ENCODE data around the gene WDR38. TPM values are rescaled to one million over a fixed set of nuclear protein-coding genes. Genes with fewer than 3 reads are reported as not detected.

WDR38 gene
- total RNA-seq, 4 donors from 2014 or later, result not detected

DNA sequence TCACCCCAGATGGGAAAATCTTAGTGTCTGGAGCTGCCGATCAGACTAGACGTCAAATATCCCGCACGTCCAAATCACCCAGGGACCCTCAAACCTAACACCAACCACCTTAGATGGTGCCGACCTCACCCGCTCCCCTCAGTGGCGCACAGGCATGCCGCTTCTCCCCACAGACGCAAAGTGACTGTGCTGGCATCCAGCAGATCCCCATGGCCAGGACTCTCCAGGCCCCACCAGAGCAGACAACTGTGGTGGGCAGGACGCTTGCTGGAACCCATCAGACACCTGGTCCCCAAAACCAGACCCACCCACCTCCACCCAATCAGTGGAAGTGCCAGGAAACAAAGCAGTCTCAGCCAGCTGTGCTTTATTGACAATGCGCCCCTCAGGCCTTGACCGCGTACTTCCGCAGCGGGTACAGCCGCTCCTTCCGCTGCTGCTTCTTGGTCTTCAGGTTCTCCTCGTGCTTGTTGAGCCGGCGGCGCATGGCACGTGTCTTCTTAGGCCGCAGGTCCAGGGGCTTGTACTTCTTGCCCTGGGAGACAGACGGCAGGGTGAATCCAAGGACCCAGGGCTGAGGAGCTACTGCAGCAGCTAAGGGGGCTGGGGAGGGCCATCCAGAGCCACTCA is 4.4 kb downstream of the WDR38 start:
- Histone ChIP-seq H3K27me3 (no peaks in the 10 kb centered on the region), H3K9me3 (no peaks in the 10 kb centered on the region), H3K4me3 (no peak overlapping the region), H3K4me1 (peaks cover 14 to 32% (median 28%) of the 10 kb centered on the region in 4 donors), H3K27ac (no peak overlapping the region), H3K36me3 (peaks cover 0 to 32% (median 10%) of the 10 kb centered on the region in 4 donors)
- WGBS, 2 donors (ENCODE audit: low coverage in 1 of 2), result 89% methylated on average over 24 of the region's 24 CpGs; no CpG with 5 or more reads in 1 of the 2 donors
- in situ Hi-C loops (cut with MboI; ENCODE audit: low pct_ligation_motif_present in 1 of 4, low pct_unique_long_range_greater_than_20kb in 1 of 4, low sequenced_read_pairs in 3 of 4), result loop anchor here in 2 of 4 donors (5.0 kb wide), 1 partner anchor 85 kb away; the partner anchor contains the start of gene NR6A1 (in 2 of the 2)
- TF ChIP-seq POLR2A (IDR thresholded peaks at IDR 0.05) (no peak), POLR2AphosphoS5 (IDR thresholded peaks at IDR 0.05) (no peak), EP300 (IDR thresholded peaks at IDR 0.05; ENCODE audit: low read depth) (no peak)
- TF ChIP-seq, protein P1, sequence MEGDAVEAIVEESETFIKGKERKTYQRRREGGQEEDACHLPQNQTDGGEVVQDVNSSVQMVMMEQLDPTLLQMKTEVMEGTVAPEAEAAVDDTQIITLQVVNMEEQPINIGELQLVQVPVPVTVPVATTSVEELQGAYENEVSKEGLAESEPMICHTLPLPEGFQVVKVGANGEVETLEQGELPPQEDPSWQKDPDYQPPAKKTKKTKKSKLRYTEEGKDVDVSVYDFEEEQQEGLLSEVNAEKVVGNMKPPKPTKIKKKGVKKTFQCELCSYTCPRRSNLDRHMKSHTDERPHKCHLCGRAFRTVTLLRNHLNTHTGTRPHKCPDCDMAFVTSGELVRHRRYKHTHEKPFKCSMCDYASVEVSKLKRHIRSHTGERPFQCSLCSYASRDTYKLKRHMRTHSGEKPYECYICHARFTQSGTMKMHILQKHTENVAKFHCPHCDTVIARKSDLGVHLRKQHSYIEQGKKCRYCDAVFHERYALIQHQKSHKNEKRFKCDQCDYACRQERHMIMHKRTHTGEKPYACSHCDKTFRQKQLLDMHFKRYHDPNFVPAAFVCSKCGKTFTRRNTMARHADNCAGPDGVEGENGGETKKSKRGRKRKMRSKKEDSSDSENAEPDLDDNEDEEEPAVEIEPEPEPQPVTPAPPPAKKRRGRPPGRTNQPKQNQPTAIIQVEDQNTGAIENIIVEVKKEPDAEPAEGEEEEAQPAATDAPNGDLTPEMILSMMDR (IDR thresholded peaks at IDR 0.05), result no peak
- no peak for DNase-seq
- intact Hi-C loops (cut with DNase I; ENCODE audit: low total_unique reads), result no loop called here

DNA sequence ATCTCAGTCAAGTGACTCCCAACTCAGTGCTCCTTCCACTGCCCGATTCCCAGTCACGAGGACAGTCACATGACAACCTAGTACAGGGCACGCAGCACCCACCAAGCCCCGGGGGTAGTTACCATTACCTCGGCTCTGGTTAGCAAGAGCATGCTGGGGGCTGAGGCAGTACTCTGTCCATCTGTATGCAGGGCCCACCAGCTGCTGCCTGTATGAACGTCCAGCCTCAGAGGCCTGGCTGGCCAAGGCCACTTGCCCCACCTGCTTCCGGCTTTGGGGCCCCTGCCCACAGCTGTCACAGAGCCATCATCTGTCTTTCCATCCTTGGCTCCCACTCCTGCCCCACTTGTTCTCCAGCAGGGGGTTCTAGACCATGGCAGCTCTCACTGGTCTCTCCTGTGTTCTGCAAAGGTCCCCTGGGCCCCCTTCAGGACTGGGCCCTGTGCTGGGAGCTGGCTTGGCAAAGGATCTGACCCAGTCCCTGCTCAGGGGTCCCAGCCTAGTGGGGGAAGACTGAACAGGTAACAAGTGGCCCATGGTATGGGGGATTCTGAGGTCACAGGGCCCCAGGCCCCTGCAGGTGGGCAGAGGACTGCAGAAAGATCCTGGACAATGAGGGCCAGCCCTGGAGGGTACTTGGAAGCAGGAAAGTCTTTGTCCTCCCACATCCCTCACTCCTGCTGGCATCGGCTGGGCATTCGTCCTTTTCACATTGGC is 5.2 kb downstream of the WDR38 start:
- Histone ChIP-seq H3K4me1 (peaks cover 13 to 27% (median 22%) of the 10 kb centered on the region in 4 donors), H3K36me3 (peaks cover 0 to 32% (median 10%) of the 10 kb centered on the region in 4 donors), H3K9me3 (no peaks in the 10 kb centered on the region), H3K27me3 (no peaks in the 10 kb centered on the region), H3K27ac (no peak overlapping the region), H3K4me3 (no peak overlapping the region)
- 82% methylated on average over 9 of the region's 9 CpGs; no CpG with 5 or more reads in 1 of the 2 donors for WGBS, 2 donors (ENCODE audit: low coverage in 1 of 2)
- in situ Hi-C loops (cut with MboI; ENCODE audit: low pct_ligation_motif_present in 1 of 4, low pct_unique_long_range_greater_than_20kb in 1 of 4, low sequenced_read_pairs in 3 of 4) (loop anchor here in 2 of 4 donors (5.0 kb wide), 1 partner anchor 86 kb away; the partner anchor contains the start of gene NR6A1 (in 2 of the 2)), intact Hi-C loops (cut with DNase I; ENCODE audit: low total_unique reads) (no loop called here)
- TF ChIP-seq, protein P1 (IDR thresholded peaks at IDR 0.05), result no peak
- no peak for TF ChIP-seq EP300 (IDR thresholded peaks at IDR 0.05; ENCODE audit: low read depth)
- TF ChIP-seq POLR2AphosphoS5 (IDR thresholded peaks at IDR 0.05), result no peak
- no peak for TF ChIP-seq POLR2A (IDR thresholded peaks at IDR 0.05)
- no peak for DNase-seq

DNA sequence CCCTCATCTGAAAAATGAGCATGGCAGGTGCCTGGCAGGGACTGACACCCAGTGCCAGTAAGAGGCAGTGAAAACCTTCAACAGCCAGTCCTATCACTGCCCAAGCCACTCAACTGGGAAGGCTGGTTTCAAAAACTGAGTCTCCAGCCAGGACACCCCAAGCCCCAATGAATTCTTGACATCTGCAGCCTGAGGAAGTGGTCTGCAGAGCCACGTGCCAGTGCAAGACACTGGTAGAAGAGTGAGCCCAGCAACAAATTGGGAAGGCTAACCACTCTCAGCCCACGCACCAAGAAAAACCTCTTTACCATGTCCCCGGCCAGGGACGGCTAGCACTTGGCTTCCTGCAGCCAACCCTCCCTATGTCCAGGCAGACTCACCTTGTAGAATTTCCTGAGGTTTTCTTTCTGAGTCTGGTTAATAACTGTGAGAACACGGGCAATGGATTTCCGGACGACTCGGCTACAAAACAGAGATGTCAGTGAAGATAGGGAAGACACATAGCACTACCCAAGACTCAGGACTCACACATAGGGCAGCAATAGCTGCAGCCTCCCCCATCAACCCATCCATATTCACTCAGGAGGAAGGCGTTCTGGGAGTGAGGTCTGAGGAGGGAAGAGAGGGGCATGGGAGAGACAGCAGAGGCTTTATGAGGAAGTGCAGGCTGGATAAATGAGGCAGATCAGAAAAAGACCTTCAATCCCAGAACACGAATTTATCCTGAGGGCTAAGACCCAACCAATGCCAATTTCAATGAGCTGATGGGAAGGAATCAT is 6.7 kb downstream of the WDR38 start:
- TF ChIP-seq EP300 (IDR thresholded peaks at IDR 0.05; ENCODE audit: low read depth) (no peak), POLR2AphosphoS5 (IDR thresholded peaks at IDR 0.05) (no peak), POLR2A (IDR thresholded peaks at IDR 0.05) (no peak)
- TF ChIP-seq, protein P1 (IDR thresholded peaks at IDR 0.05), result no peak
- Histone ChIP-seq H3K27me3 (no peaks in the 10 kb centered on the region), H3K36me3 (peaks cover 0 to 32% (median 10%) of the 10 kb centered on the region in 4 donors), H3K27ac (peak overlapping the region in 3 of 4 donors; percentile 93 to 96 (median 96)), H3K4me1 (peaks cover 13 to 27% (median 21%) of the 10 kb centered on the region in 4 donors), H3K9me3 (no peaks in the 10 kb centered on the region), H3K4me3 (peak overlapping the region in 1 of 4 donors; percentile 91)
- intact Hi-C loops (cut with DNase I; ENCODE audit: low total_unique reads) (no loop called here), in situ Hi-C loops (cut with MboI; ENCODE audit: low pct_ligation_motif_present in 1 of 4, low pct_unique_long_range_greater_than_20kb in 1 of 4, low sequenced_read_pairs in 3 of 4) (loop anchor here in 2 of 4 donors (5.0 kb wide), 1 partner anchor 88 kb away; the partner anchor contains the start of gene NR6A1 (in 2 of the 2))
- DNase-seq, result no peak
- WGBS, 2 donors (ENCODE audit: low coverage in 1 of 2), result 13 to 50% methylated on average over 1 to 10 of the region's 10 CpGs
